Keratinocyte (primary cell): ENCODE results near the gene TMEM174. TPM values are rescaled to one million over a fixed set of nuclear protein-coding genes. Genes with fewer than 3 reads are reported as not detected.

Source experiments
- DNase-seq: peaks from one replicate; pipeline ENCODE4 v3.0.0-alpha.2; 2011; ENCODE audit warnings: low read depth, missing footprints, low spot score
- FAIRE-seq: peaks from 2 replicates; lab custom pipeline; 2011; peaks lifted over from hg19 to GRCh38; lab: Jason Lieb, UNC
- H2AFZ ChIP-seq: 2 replicates; pipeline ENCODE4 v1.6.0; 2012; ENCODE audit warnings: low read length, control low read depth, inconsistent platforms; ENCODE audit not compliant: control insufficient read depth
- H3K27ac ChIP-seq: 2 replicates; pipeline ENCODE4 v1.5.1; 2011; ENCODE audit warnings: low read length; ENCODE audit not compliant: control insufficient read depth, insufficient read depth
- H3K27me3 ChIP-seq: 3 replicates; pipeline ENCODE4 v1.6.0; 2011; ENCODE audit warnings: low read length; ENCODE audit not compliant: control insufficient read depth, insufficient read depth; ENCODE audit errors: extremely low read depth
- H3K36me3 ChIP-seq, 2 experiments: 2 replicates in 1 of 2; 3 replicates in 1 of 2; pipeline ENCODE4 v1.5.1; 2011; ENCODE audit warnings: low read length in 2 of 2, mild to moderate bottlenecking in 1 of 2; ENCODE audit not compliant: control insufficient read depth in 2 of 2, insufficient read depth in 2 of 2; ENCODE audit errors: extremely low read depth in 1 of 2
- H3K4me1 ChIP-seq: 3 replicates; pipeline ENCODE4 v1.5.1; 2011; ENCODE audit warnings: low read length; ENCODE audit not compliant: control insufficient read depth, insufficient read depth; ENCODE audit errors: extremely low read depth
- H3K4me2 ChIP-seq: 3 replicates; pipeline ENCODE4 v1.6.0; 2011; ENCODE audit warnings: low read depth, low read length; ENCODE audit not compliant: control insufficient read depth, insufficient read depth; ENCODE audit errors: extremely low read depth
- H3K4me3 ChIP-seq, 3 experiments: fragments of 200-600 bp in 1 of 3; sonication (generic) in 1 of 3; 2 replicates in 2 of 3; 3 replicates in 1 of 3; pipeline ENCODE4 v1.5.1; 2011 to 2016; ENCODE audit warnings: low read length in 3 of 3, mild to moderate bottlenecking in 3 of 3, control low read depth in 2 of 3, inconsistent platforms in 1 of 3, low read depth in 1 of 3, mixed read lengths in 1 of 3, mixed run types in 1 of 3, moderate library complexity in 1 of 3; ENCODE audit not compliant: control insufficient read depth in 2 of 3, insufficient read depth in 2 of 3; ENCODE audit errors: extremely low read depth in 1 of 3
- H3K79me2 ChIP-seq: 2 replicates; pipeline ENCODE4 v1.6.0; 2012; ENCODE audit warnings: low read length; ENCODE audit not compliant: control insufficient read depth, insufficient read depth
- H3K9ac ChIP-seq: 3 replicates; pipeline ENCODE4 v1.6.0; 2011; ENCODE audit warnings: low read length; ENCODE audit not compliant: control insufficient read depth, insufficient read depth; ENCODE audit errors: extremely low read depth
- H3K9me1 ChIP-seq: 3 replicates; pipeline ENCODE4 v1.6.0; 2011; ENCODE audit warnings: low read length; ENCODE audit not compliant: control insufficient read depth, insufficient read depth; ENCODE audit errors: extremely low read depth
- H3K9me3 ChIP-seq: 2 replicates; pipeline ENCODE4 v1.5.1; 2012; ENCODE audit warnings: low read depth, low read length; ENCODE audit not compliant: control insufficient read depth
- H4K20me1 ChIP-seq: 3 replicates; pipeline ENCODE4 v1.6.0; 2011; ENCODE audit warnings: low read length; ENCODE audit not compliant: control insufficient read depth, insufficient read depth; ENCODE audit errors: extremely low read depth
- CTCF ChIP-seq, 3 experiments: IDR thresholded peaks in 1 of 3; conservative IDR thresholded peaks in 1 of 3; optimal IDR thresholded peaks in 1 of 3; 2 replicates in 2 of 3; 3 replicates in 1 of 3; pipeline versions ENCODE3 to v1.5.1; 2011; ENCODE audit warnings: low read length in 3 of 3, mild to moderate bottlenecking in 3 of 3, moderate library complexity in 2 of 3, control low read depth in 1 of 3, inconsistent platforms in 1 of 3; ENCODE audit not compliant: insufficient read depth in 2 of 3; ENCODE audit errors: extremely low read depth in 1 of 3
- EZH2 ChIP-seq: IDR thresholded peaks from one replicate; pipeline ENCODE4 v1.6.1; 2012; ENCODE audit warnings: inconsistent platforms, mild to moderate bottlenecking, low read length, moderate library complexity
- dilution Hi-C: fragments of 300-500 bp; cut with MboI; formaldehyde crosslinking; loops from one replicate; pipeline ENCODE4 v1.7.0; 2020; ENCODE audit warnings: low sequenced_read_pairs; ENCODE audit not compliant: extremely low pct_ligation_motif_present
- polyA plus RNA-seq, 5 experiments: library from polyadenylated mRNA; depleted of rRNA in 3 of 5; stranded (reverse) in 3 of 5; stranded (forward) in 1 of 5; unstranded in 1 of 5; fragments of >200 nt; gene quantifications; 1 replicate in 1 of 5; 2 replicates in 3 of 5; 3 replicates in 1 of 5; pipeline versions ENCODE4 v1.2.1 to v1.2.3, GENCODE V29; 2011 to 2012; ENCODE audit warnings: missing spikeins in 2 of 5, low read depth in 1 of 5, low replicate concordance in 1 of 5

Gene TMEM174
- polyA plus RNA-seq, 1 donor (not counting 4 experiments of a cell fraction or from before 2014, with no cell fraction given), result not detected

DNA sequence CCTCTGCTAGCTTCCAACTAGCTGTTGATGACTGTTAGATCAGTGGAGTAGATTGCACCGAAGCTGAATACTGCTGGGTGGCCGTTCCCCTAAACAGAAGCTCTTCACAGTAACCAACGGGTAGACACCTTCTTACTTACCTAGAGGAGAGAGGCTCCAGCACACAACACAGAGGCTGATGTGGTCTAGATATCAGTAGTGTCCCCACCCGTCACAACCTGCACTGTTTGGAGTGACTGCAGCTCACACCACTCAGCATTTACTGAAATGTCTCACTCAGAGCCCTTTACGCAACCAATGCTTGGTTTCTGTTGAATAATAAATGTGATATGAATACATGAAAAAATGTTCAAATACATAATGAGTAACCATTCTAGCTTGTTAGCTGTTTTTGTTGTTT, 5.3 kb downstream of the TMEM174 start:
- no peaks in the 10 kb centered on the region for H3K4me1 ChIP-seq
- H3K27me3 ChIP-seq, result peaks cover 20% of the 10 kb centered on the region
- H4K20me1 ChIP-seq, result no peaks in the 10 kb centered on the region
- H3K27ac ChIP-seq, result no peak overlapping the region
- no peaks in the 10 kb centered on the region for H3K9me3 ChIP-seq
- no peak overlapping the region for H3K9ac ChIP-seq
- TF ChIP-seq CTCF (optimal IDR thresholded peaks at IDR 0.05 in 1 of 3, IDR thresholded peaks at IDR 0.05 in 1 of 3, conservative IDR thresholded peaks at IDR 0.05 in 1 of 3; ENCODE audit: extremely low read depth in 1 of 3, insufficient read depth in 2 of 3, low read length in 3 of 3) (no peak), EZH2 (no peak)
- H2AFZ ChIP-seq, result no peak overlapping the region
- no peaks in the 10 kb centered on the region for H3K79me2 ChIP-seq
- no peak overlapping the region for H3K4me3 ChIP-seq
- H3K9me1 ChIP-seq, result no peaks in the 10 kb centered on the region
- H3K4me2 ChIP-seq, result no peak overlapping the region
- DNase-seq (no peak), FAIRE-seq (no peak)
- no peaks in the 10 kb centered on the region for H3K36me3 ChIP-seq
- dilution Hi-C loops, result no loop called here

- Histone ChIP-seq H3K79me2 (no peaks in the 10 kb centered on the region), H3K36me3 (no peaks in the 10 kb centered on the region), H3K27ac (no peak overlapping the region), H3K27me3 (peaks cover 25% of the 10 kb centered on the region), H3K4me1 (no peaks in the 10 kb centered on the region), H2AFZ (no peak overlapping the region), H4K20me1 (no peaks in the 10 kb centered on the region), H3K9me1 (no peaks in the 10 kb centered on the region), H3K9ac (no peak overlapping the region), H3K9me3 (no peaks in the 10 kb centered on the region), H3K4me2 (no peak overlapping the region), H3K4me3 (no peak overlapping the region)
- DNase-seq (no peak), FAIRE-seq (no peak)
- TF ChIP-seq EZH2, result no peak
- TF ChIP-seq CTCF (optimal IDR thresholded peaks at IDR 0.05 in 1 of 3, IDR thresholded peaks at IDR 0.05 in 1 of 3, conservative IDR thresholded peaks at IDR 0.05 in 1 of 3; ENCODE audit: extremely low read depth in 1 of 3, insufficient read depth in 2 of 3, low read length in 3 of 3), result no peak
- dilution Hi-C loops, result no loop called here
These were observed 6.7 kb downstream of the TMEM174 start for GRCh38 chr5:73179730-73180129.
